Hepatocyte (in vitro differentiated cells): ENCODE results near the gene PYGL.

Experiments used
- CTCF ChIP-seq: fragments of 200-600 bp; sonication (generic); IDR thresholded peaks from 2 replicates; pipeline ENCODE4 v1.5.1; 2016; ENCODE audit warnings: antibody characterized with exemption, mild to moderate bottlenecking; ENCODE audit not compliant: poor library complexity
- EZH2 ChIP-seq: fragments of 200-600 bp; sonication (generic); IDR thresholded peaks from 2 replicates; pipeline ENCODE4 v1.6.1; 2016; ENCODE audit warnings: antibody characterized with exemption, mild to moderate bottlenecking, borderline replicate concordance

GRCh38 chr14:50985859-50986331 is 41.6 kb upstream of the PYGL start:
- TF ChIP-seq CTCF (no peak), EZH2 (no peak)
